ENCODE results near the gene UBE2U. TPM values are rescaled to one million over a fixed set of nuclear protein-coding genes. Genes with fewer than 3 reads are reported as not detected.

Gene UBE2U
- total and polyA plus RNA-seq, 2 of the 4 experiments (the other 2 are of a cell fraction): not detected

DNA sequence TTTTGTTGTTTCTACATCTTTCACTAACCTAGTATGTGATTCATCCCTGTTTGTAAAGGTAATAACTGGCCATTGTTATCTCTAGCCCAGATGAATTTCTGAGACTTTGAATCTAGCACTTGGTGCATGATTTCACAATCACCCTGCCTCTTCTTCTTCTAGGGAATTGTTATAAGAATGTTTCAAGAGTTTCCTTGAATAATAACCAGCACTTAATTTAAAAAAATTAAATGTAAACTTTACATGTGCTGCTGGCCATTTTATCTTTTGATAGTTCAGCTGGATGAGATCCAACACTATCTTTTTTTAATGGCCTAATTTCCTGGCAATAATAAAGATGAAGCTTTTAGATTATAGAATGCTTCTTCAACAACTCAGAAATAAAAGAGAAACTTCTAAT lies 31.8 kb downstream of the UBE2U start:
- no peak overlapping the region for H2BK15ac ChIP-seq (ENCODE audit: low read depth, low read length)
- CTCF ChIA-PET: interaction anchor here (0.6 to 1.2 kb wide), 3 partner anchors 10 to 678 kb away, joined by 3 to 4 read pairs (median 3); no protein-coding TSS in a partner anchor

More for the DNA sequence above, 31.8 kb downstream of the UBE2U start:
- dilution Hi-C loops (cut with HindIII; ENCODE audit: low sequenced_read_pairs, unreplicated experiment): no loop called here
- H2BK5ac ChIP-seq (ENCODE audit: low read depth, low read length, poor library complexity, severe bottlenecking): no peak overlapping the region
- H3K79me1 ChIP-seq (ENCODE audit: low read depth in 1 of 2, low read length in 2 of 2): no peaks in the 10 kb centered on the region
- H3K23ac ChIP-seq (ENCODE audit: low read depth, low read length): no peak overlapping the region
- no peaks in the 10 kb centered on the region for H4K20me1 ChIP-seq (ENCODE audit: insufficient read depth, low read length)
- no peaks in the 10 kb centered on the region for H3K36me3 ChIP-seq (ENCODE audit: control insufficient read depth, insufficient read depth, low read length)
- no peak overlapping the region for H4K91ac ChIP-seq (ENCODE audit: insufficient read depth, low read depth, low read length)
- POLR2A ChIA-PET (ENCODE audit: unreplicated experiment): no interaction called here
- no peak overlapping the region for H4K8ac ChIP-seq (ENCODE audit: low read depth in 2 of 2, low read length in 2 of 2)
- no peak overlapping the region for H2BK20ac ChIP-seq (ENCODE audit: low read depth, low read length)
- no TSS peak for BruUV-seq (replicated peaks)
- no peak overlapping the region for H3K18ac ChIP-seq (ENCODE audit: low read depth, low read length)
- no peak overlapping the region for H2BK120ac ChIP-seq (ENCODE audit: low read depth, low read length)
- H3K4me2 ChIP-seq (ENCODE audit: low read depth, low read length): no peak overlapping the region
- DNase-seq (peak; percentile 12), ATAC-seq (ENCODE audit: low read depth) (no peak)
- TF ChIP-seq POLR2A (IDR thresholded peaks at IDR 0.05; ENCODE audit: low read depth, low read length) (no peak), RCOR1 (IDR thresholded peaks at IDR 0.05; ENCODE audit: insufficient replicate concordance, low read length) (no peak), BHLHE40 (IDR thresholded peaks at IDR 0.05; ENCODE audit: low read depth, low read length) (no peak), CEBPB (IDR thresholded peaks at IDR 0.05; ENCODE audit: low read depth, low read length) (peak; percentile 86), SMC3 (IDR thresholded peaks at IDR 0.05; ENCODE audit: low read depth, low read length) (no peak)
- TF ChIP-seq, protein P1, sequence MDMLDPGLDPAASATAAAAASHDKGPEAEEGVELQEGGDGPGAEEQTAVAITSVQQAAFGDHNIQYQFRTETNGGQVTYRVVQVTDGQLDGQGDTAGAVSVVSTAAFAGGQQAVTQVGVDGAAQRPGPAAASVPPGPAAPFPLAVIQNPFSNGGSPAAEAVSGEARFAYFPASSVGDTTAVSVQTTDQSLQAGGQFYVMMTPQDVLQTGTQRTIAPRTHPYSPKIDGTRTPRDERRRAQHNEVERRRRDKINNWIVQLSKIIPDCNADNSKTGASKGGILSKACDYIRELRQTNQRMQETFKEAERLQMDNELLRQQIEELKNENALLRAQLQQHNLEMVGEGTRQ (IDR thresholded peaks at IDR 0.05; ENCODE audit: low read depth, low read length): no peak
- H2AK5ac ChIP-seq (ENCODE audit: low read depth, low read length): no peak overlapping the region
- H2AK9ac ChIP-seq (replicated peaks; ENCODE audit: low read depth, low read length, poor library complexity): no peak overlapping the region
- in situ Hi-C loops (cut with MboI; ENCODE audit: low sequenced_read_pairs): no loop called here
- H4K5ac ChIP-seq (ENCODE audit: low read depth, low read length): no peak overlapping the region
- intact Hi-C loops (cut with micrococcal nuclease): no loop called here
- H3K4me3 ChIP-seq (ENCODE audit: insufficient read depth, low read depth, low read length): no peak overlapping the region
- H3K9me3 ChIP-seq (ENCODE audit: control insufficient read depth, insufficient read depth, low read length): no peaks in the 10 kb centered on the region
- H3K4me1 ChIP-seq (ENCODE audit: control insufficient read depth, insufficient read depth, low read length): no peaks in the 10 kb centered on the region
- H3K27me3 ChIP-seq (ENCODE audit: control insufficient read depth, insufficient read depth, low read length): peaks cover 6% of the 10 kb centered on the region; the same call in 1 of the 2 replicates
- no peak overlapping the region for H3K14ac ChIP-seq (replicated peaks; ENCODE audit: low read depth, low read length)
- H3K4ac ChIP-seq (ENCODE audit: low read depth, low read length): no peak overlapping the region
- H3K9me1 ChIP-seq (ENCODE audit: insufficient read depth, low read length): no peaks in the 10 kb centered on the region
- no peak overlapping the region for H3K56ac ChIP-seq (ENCODE audit: extremely low read depth, insufficient read depth, low read length)
- no peak overlapping the region for H3K27ac ChIP-seq (ENCODE audit: insufficient read depth, low read length)
- H2AFZ ChIP-seq (replicated peaks; ENCODE audit: low read length, poor library complexity): no peak overlapping the region
- no peak overlapping the region for H3K9ac ChIP-seq (ENCODE audit: low read depth, low read length)
